Ovary (tissue), 3 donors: ENCODE data around the gene RPGRIP1L.

Source experiments
- CTCF ChIP-seq, 3 donors: fragments of 450-650 bp in 2 of 3; fragments of 200-600 bp in 1 of 3; IDR thresholded peaks; one replicate each; pipeline versions ENCODE4 v1.5.1 to v1.8.0; 2016 to 2022; ENCODE audit warnings: antibody characterized with exemption in 3 of 3, mild to moderate bottlenecking in 1 of 3
- POLR2A ChIP-seq: fragments of 450-650 bp; IDR thresholded peaks from one replicate; pipeline ENCODE4 v1.6.1; 2017; ENCODE audit warnings: antibody characterized with exemption, mild to moderate bottlenecking, moderate library complexity
- donor health status: DM: no; HTN: no; CAD: no.

GRCh38 chr16:53707671-53708070, 4.0 kb upstream of the RPGRIP1L start:
- no peak for TF ChIP-seq POLR2A
- no peak for TF ChIP-seq CTCF (IDR thresholded peaks at IDR 0.05)
